GM15510 (cell line): ENCODE results near the gene FAM13B.
A peak's percentile ranks its signal among the peaks of the same experiment; 100 is the strongest.

ENCODE experiments used
- POLR2A ChIP-seq: IDR thresholded peaks from 3 replicates; pipeline ENCODE4 v1.6.1; 2011; ENCODE audit warnings: borderline replicate concordance; ENCODE audit not compliant: insufficient read length; ENCODE audit errors: extremely low read depth

The FAM13B gene

DNA sequence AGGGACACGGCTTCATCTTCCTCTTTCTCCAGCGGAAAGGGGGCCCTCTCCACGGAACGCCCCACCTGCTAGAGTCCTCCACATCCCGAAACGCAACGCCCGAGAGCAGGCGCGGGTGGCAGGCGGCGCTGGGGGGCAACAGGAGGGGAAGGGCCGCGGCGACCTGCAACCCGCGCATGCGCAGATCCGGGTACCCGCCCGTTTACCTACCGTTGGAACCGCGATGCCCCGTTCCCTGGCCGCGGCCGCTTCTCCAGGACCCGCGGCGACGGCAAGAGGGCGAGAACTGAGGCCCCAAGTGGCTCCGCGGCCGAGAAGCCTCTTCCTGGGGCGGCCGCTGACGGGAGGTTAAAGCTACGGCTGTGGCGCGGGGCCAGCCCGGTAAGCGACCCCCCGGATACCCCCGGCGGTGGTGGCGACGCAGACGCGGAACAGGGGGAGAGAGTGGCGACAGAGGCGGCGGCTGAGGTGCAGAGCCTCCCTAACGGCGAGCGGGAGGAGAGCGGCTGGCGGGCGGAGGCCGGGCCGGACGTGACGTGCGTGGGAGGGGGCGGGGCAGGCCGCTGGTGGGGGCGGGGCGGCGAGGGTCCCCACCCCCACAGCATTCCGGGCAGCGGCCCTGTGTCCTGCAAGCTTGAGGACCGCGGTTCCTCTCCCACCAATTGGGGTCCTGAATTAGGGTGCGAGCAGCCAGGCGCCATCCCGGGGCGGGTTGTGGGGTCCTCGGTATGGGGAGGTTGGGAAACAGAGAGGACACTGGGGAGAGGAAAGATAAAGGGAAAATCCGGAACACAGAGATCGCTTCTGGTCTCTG is at the start of gene FAM13B:
FAM13B (minus strand) TSS at position 508 of the 814 bp plus-strand sequence. CDS start 13,968 bp downstream, outside the sequence.
- peak; percentile 93 for TF ChIP-seq POLR2A

DNA sequence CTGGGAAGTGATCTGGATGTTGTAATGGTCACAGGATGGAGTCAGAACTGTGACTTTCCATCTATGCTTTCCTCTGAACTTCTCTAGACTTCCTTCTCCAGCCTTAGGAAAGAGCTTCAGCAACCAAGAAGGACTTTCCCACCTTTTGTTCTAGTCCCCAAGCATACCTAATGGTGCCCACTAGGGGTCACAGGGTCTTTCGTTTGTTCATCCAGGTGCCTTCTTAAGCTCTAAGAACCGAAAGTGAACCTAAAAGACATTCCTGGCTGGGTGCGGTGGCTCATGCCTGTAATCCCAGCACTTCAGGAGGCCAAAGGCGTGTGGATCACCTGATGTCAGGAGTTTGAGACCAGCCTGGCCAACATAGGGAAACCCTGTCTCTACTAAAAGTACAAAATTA is 49.2 kb upstream of the FAM13B start:
- no peak for TF ChIP-seq POLR2A

DNA sequence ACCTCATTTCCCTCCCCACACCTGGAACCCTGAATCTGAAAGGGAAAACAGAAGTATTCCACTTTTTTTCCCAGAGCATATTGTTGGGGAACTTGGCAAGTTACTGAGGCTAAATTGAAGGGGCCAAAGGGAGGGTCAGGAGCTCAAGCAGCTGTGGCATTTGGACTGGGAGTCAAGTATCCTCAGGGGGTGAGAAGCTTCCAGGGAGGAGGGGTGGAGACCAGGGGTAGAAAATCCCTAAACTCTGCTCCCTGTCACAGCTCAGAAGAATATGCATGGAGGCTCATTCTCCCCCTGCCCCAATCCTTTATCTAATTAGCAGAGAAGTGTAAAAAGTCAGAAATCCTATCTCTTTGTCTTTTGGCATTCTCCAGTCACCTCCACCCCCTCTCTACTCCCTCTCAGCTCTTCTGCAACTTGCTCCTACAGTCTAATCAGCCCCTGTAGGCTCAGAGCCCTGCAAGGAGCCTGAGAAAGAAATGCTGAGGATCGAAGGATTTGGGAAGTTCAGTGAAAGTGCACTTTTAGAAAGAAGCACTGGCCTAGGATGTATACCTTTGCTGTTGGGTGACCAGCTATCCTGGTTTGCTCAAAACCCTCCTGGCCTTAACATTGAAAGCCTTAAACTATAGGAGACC is 45.2 kb upstream of the FAM13B start:
- no peak for TF ChIP-seq POLR2A

DNA sequence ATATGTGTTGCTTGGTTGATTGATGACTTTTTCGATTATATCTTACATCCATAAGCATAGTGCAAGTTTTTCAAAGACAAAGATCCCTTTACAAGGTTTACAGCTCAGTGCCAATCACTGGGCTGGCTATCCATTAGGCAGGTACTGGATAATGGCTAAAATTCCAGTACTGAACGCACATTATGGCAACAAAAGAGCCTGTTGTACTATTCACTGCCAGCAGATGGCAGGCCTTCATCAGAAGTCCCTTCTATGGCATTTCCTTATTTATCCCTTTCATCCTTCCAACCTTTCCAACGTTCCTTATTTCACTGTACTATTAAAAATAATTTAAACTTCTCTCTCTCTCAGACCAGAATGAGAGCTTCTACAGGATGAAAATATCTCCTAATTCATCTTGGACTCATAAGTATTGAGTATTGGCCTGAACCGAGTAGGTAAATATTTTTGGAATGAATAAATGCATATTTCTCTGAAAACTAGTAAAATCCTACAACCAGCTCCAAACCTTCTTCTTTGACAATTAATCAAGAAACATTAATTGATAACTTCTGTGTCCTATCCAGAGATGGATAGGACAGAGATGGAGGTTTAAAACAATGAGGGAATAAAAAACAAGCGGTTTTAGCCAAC is 44.3 kb upstream of the FAM13B start:
- no peak for TF ChIP-seq POLR2A

DNA sequence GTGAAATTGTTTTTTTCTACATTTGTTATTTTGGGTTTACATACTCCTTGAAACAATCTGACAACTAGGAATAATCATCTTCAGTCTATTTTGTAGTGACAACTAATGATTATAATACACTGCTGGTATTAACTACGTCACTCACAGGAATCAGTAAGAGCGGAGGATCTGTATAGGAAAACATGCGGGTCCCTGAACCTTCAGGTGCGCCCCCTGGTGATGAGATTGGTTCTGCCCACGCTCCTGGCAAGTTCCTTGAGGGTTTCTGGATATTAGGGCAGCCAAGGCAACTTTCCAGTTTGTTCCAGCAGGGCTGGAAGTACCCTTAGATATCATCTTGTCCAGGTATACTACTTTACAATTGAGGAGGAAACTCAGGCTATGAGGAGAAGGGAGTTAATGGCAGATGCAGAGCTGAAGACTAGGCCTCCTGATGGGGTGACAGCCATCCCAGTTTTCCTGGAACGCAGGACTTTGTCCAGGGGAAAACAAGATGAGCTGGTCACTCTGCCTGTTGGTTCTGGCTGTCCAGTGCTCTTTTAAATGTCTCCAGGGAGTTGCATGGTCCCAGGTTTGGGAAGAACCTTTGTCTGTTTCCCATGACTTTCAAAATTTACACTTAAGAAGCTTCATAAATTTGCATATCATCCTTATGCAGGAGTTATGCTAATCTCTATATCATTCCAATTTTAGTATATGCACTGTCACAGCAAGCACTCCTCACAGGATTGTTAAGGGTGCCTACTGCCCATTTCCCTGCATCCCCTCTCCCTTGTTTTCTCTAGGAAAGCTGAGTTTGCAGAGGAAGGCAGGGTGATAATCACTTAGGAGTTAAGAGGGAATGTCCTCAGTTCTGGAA is 36.1 kb upstream of the FAM13B start:
- no peak for TF ChIP-seq POLR2A

DNA sequence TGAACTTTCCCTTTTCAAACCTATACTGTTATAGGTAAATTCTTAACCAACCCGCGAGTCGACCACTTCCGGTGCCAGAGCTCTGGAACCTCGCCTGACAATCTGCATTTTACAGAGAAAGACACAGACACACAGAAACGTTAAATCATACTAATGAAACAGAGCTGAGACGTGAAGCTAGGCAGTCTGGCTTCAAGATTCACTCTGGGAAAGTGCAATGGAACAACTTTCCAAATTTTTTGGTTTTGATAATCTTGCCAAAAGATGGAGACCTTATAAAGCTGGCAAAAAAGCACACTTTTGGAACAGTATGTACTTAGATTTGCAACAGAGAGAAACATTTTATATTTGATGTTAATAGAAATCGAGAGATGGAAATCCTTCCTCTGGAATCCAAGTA is 35.1 kb upstream of the FAM13B start:
- TF ChIP-seq POLR2A: no peak

DNA sequence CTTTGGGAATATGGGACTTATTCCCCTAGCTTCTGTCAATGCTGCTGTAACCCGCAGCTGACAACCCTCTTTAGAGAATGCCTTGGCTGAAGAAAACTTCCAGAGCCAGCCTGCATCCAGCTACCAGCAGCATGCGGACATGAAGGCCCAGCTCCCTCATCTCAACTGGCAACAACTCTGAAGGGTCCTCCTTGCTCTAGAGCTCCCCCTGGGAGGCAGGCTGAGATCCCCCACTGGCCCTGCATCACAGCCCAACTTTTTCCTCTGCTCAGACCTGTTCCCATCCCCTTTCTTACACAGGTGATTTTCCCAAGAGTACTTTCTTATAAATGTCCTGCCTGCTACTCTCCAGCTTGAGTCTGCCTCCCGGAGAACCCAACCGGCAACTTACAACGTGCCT is 32.2 kb upstream of the FAM13B start:
- no peak for TF ChIP-seq POLR2A

DNA sequence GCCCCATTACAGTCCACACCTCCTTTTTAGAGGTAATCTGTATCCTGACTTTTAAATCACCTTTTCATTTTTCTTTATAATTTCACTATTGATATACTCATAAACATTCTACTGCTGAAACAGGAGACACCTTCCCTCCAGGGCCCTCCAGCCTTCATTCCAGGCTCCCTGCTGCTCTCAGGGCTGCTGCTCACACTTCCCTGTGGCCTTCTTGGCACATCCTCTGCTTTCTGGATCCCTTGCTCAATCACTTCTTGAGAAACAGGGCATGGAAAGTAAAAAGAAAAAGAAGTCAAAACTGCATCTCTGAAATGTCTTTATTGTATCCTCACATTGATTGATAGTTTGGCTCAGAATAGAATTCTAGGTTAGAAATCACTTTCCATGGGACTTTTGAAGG is 31.6 kb upstream of the FAM13B start:
- no peak for TF ChIP-seq POLR2A

DNA sequence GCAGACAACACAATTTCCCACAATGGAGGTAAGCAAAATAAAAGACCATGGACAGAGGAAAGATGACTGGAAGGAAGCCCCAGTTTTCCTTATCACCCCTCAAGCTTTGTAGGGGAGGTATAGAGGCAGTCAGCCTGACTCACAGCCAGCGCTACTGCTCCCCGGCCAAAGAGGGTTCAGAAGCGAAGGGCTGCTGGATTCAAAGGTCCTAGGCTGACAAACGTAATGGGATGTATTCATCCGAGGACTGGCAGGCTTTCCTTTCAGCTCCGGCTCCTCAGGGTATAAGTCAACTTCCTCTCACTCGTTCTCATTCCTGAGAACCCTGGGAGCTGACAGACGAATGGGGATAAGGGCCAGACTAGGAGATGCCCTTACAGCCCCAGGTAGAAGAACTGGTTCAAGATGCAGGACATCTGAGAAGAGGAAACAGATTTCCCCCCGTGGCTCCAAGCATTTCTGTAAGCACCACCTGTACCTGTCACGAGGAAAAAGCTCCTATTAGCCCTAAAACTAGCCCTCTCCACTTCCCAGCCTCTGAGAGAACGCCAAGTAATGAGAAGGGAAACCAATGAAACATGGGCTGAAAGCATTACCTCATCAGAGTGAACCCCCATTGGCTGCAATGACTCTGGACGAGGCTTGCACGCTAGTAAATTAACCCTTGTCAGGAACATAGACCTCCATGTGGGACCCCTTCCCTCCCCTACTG is 22.1 kb upstream of the FAM13B start:
- TF ChIP-seq POLR2A: no peak

DNA sequence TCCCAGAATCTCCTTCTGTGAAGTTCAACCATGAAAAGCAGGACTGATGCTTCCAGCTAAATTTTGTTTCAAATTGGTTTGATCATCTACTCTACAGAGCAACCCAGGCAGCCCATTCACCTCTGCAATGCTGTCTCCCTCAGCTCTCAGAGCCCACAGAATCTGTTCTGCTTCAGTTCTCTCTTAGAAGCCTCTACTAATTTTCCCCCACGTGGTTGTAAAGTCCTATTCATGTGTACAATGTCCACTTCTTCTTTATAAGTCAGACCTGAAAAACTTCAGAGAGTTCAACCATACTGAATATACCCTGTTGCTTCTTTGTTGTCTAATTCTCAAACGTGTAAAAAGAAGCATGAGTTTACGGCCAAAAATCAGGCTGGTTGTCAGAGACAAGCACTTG is 21.3 kb upstream of the FAM13B start:
- no peak for TF ChIP-seq POLR2A

DNA sequence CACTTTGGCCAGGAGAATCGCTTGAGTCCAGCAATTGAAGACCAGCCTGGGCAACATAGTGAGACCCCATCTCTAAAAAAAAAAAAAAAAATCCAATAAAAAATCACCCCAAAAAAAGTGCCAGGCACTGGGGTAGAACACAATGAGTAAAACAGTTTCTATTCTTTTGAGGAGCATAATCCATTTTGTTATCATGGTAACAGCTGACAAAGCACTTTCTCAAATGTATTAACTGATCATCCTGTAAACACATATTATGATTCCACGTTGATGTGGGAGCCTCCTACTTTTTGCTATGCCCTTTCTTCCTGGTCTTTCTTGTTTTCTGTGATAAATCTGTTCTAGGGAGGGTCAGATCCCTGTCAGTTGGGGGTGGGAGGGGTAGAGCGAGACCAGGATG is 20.7 kb upstream of the FAM13B start:
- TF ChIP-seq POLR2A: no peak

DNA sequence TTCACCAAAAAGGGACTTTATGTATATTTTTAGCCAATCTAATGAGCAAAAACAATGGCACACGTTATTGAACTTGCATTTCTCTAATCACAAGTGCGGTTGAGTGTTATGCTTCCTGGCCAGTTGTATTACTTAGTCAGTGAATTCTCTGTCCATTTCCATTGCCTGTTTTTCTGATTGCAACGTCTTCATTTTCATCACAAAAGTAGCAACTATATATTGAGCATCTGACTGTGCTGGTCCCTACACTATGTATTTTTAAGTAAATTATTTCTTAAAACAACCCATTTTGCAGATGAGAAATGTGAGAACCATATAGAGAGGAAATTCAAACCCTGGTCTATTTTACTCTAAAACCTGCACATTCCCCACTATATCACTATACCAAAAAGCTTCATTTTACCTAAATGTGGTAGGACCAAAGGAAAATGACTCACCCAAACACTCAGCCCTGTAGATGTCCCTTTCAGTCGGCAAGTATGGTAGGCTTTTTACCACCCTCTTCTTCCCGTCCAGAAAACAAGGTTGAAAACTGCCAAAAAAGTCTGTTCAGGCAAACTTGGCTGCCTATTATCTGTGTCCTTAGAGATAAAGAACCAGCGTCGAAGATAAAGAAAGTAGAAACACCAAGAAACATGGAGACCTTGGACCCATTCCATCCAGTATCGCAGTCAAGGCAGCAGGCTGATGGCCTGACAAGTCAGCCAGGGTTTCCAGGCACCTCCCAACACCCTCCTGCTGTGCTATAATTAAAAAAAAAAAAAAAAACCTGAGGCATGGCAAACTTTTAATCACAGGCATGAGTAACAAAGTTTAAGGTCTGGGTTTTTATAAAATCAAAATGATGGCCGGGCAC is 18.8 kb upstream of the FAM13B start:
- TF ChIP-seq POLR2A: no peak

DNA sequence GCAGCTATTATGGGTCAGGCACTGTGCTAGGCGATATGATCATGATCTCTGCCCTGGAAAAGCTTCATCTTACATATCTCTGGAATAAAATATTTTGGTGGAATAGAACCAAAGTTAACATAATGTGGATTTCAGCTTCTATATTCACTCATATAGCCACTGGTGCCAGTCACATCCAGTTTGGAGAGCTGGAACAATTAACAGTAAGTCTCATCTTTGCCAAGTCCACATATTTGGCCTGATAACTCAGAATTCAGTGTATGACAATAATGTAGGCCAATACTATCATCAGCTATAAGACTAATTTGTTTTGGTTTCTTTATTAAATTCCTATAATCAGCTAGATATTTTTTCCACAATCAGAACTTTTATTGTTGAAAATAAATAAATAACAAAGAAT is 5.9 kb upstream of the FAM13B start:
- TF ChIP-seq POLR2A: no peak

DNA sequence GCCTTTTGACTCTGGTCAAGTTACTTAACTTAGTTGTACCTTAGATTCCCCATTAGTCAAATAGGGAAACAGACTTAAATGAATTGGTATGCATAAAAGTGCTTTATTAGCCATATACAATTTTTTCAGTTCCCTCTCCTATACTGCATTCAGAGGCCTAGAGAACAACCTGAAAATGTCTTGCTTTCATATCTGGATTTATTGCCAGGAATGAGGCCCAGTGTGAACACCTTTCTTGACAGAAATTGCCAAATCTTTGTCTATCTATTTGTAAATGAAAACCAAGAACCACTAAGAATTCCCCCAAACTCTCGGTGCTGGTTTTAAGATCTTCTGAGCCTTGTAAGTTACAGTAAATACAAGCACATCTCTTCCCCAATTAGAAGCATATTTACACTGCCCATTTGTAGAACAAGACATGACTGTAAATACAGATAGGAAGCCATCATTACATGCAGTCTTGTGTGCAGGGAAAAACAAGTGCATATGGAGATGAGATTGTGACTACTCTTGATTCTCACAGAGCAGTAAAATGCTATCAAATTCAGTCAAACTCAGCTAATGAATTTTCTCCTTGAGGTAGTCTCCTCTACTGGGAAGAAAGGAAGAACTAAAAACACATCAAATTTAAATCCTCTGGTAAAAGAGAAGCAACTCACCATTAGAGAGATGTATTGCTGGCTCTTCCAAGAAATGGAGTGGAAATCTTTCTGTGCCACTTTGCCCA is 5.2 kb upstream of the FAM13B start:
- TF ChIP-seq POLR2A: no peak

DNA sequence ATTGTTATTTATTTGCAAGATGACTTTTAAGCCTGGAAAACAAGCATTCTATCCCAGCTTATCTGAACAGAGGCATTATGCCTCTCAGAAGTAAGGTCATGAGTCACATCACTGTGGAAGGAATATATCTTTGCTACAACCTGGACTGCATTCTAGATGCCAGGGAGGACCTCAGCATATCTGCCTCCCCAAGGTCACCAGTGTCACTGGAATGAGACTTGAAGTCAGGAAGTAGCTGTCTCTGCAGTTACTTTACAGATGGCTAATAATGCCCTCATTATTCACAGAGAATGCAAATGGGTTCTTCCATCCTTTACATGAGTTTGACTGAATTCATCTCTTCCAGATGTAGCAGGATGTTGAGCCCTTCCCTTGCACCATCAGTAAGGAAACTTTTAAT is 4.4 kb upstream of the FAM13B start:
- TF ChIP-seq POLR2A: no peak
